GM19395 (cell line): ENCODE results near the gene PPP1R16B.
A peak's percentile ranks its signal among the peaks of the same experiment; 100 is the strongest.
"Not testable (repeated sequence)": the region's sequence is repeated elsewhere in the genome, so short reads cannot be mapped to it uniquely, and the experiment has no call there.

Experiments used
- ATAC-seq: cut with Tn5 transposase; IDR thresholded peaks from one replicate; pipeline ENCODE4 v1.9.1; 2021; ENCODE audit warnings: mild to moderate bottlenecking, moderate library complexity; ENCODE audit not compliant: unreplicated experiment

The PPP1R16B gene

DNA sequence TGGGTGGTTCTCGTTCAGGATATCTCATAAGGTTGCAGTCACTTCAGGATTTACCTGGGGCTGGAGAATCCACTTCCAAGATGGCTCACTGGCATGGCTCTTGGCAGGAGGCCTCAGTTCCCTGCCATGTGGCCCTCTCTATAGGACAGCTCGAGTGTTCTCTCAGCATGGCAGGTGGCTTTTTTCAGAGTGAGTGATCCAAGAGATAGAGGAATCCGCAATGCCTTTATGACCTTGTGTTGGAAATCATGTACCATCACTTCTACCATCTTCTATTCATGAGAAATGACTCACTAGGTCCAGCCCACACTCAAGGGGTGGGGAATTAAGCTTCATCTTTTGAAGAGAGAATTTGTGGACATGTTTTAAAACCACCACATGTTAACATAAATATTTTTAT lies 37.8 kb downstream of the PPP1R16B start:
- peak; percentile 17 for ATAC-seq

DNA sequence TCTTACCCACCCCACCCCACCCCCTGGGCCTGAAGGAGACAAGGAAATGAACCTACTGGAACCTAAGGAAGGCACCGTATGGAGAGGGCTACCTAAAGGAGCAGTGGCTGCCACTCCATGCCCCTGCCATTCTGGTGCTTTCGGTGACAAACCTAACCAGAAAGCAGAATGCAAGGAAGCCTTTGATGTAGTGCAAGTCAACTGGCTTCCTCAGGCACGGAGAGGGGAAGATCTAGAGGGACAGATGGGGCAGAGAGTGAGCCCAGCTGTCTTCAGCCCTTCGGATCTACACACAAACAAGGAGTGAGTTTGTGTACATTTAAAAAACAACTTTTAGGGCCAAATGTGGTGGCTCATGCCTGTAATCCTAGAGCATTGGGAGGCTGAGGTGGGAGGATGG lies 39.5 kb downstream of the PPP1R16B start:
- no peak for ATAC-seq

DNA sequence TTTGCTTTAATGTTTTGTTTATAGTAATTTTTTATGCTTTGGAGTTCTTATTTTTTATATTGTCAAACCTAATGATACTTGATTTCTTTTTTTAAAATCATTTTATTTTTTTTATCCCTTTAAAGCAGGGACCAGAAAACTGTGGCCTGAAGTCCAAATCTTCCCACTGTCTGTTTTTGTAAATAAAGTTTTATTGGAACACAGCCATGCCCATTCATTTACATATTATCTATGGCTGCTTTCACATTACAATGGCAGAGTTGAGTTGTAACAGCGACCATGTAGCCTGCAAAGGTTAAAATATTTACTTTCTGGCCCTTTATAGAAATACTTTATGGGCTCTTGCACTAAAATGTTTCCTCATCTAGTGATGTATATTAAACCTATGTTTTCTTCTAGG lies 42.3 kb downstream of the PPP1R16B start:
- ATAC-seq: no peak

DNA sequence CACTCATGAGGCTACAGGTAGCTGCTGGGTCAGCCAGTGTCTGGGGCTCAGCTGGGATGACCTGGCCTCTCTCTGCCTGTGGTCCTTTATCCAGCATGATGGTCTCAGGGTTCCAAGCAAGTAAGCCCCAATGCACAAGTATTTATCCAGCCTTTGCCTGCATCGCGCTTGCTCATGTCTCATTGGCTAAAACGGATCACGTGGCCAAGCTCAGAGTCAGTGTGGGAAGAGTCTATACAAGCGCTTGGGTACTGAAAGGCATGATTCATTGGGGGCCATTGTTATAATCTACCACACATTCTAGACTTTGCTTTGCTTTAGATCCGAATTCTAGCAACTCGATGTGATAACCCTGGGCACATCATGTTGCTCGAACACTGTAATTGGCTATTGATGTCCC lies 48.3 kb downstream of the PPP1R16B start:
- ATAC-seq: no peak

DNA sequence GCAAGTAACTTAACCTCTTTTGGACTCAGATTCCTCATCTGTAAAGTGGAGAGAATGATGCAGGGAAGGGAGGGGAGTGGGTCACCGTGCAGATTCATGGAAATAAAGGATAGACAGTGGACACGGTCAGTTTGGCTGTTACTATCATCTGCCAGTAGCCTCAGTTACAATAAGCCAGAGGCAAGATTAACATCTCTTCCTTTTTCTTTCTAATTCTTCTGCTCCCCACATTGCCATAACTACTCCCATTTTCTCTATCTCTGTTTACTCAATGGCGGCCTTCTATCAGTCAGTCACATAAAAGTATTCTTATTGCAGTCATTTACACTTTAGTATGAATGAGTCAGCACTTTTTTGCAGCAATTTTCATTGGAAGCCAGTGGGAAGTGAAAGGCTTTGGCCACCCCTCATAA lies 49.2 kb downstream of the PPP1R16B start:
- ATAC-seq: no peak

DNA sequence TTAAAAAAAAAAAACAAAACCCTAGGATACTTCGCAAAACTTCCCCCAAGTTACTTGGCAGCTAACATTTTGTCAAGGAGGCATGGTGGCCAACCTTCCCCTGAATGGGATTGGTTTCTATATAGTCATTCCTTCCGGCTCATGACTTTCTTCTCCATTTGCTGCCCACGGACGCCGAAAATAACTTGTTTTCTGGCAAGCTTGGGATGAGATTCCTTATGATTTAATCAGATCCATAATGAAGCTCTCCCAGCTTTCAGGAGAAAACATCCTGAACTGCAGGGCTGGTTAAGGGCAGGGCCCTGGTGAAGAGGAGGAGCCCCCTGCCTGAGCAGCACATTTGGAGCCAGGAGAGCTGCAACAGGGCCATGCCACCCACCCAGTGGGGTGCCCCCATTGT lies 49.9 kb downstream of the PPP1R16B start:
- no peak for ATAC-seq

DNA sequence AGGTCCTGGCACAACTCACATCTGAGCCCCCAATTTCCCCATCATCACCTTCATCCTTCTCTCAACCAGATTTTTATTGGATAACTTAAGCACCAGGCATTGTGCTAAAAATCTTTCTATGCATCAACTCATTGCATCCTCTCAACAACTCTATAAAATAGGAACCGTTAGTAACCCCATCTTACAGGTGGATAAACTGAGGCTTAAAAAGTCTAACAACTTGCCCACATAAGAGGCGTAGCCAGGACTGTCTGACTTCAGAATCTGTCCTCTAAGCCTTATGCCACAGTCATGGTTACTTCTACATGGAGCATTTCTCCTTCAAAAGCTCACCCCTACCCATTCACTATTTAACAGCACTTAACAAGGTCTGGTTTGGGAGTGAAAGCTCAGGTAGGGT lies 51.1 kb downstream of the PPP1R16B start:
- no peak for ATAC-seq

DNA sequence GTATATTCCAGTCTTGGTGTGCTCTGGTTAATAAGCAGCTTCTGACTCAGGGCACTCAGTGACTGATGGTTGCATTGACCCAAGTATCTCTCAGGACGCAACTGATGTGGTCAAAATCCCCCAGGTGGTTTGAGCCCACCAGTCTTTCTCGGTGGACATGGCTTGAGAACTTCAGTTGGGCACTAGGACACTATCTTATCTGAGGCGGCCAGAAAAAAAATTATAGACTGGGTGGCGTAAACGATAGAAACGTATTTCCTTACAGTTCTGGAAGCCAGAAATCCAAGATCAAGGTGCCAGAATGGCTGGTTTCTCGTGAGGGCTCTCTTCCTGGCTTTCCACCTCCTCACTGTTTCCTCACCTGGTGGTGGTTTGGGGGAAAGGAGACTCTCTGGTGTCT lies 52.2 kb downstream of the PPP1R16B start:
- ATAC-seq: no peak

DNA sequence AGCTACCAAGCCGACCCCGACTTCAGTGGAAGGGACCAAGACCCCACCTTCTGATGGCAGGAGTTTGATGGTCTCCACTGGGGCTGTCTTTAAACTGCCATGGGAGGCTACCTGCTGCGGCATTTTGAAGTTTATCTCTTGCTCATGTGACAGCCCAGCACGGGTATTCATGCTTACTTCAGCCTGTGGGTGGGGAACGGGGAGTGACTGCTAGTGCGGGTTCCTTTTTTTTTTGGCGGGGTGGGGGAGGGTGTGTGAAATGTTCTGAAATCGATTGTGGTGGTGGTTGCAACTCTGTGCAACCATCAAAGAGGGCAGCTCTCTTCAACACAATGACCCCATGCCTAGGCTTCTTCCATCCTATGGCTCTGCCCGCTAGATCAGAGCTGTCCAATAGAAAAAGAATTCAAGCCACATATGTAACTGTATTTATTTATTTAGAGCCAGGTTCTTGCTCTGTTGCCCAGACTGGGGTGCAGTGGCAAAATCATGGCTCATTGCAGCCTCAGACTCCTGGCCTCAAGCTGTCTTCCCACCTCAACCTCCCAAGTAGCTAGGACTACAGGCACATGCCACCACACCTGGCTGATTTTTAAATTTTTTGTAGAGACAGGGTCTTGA lies 53.7 kb downstream of the PPP1R16B start:
- peak; percentile 36 for ATAC-seq

DNA sequence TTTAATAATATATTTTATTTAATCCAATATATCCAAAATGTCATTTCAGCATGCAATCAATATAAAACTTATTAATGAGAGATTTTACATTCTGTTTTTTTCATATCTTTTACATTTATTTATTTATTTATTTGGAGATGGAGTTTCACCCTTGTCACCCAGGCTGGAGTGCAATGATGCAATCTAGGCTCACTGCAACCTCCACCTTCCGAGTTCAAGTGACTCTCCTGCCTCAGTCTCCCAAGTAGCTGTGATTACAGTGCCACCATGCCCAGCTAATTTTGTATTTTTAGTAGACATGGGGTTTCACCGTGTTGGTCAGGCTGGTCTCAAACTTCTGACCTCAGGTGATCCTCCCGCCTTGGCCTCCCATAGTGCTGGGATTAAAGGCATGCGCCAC lies 54.4 kb downstream of the PPP1R16B start:
- ATAC-seq: not testable (repeated sequence)

DNA sequence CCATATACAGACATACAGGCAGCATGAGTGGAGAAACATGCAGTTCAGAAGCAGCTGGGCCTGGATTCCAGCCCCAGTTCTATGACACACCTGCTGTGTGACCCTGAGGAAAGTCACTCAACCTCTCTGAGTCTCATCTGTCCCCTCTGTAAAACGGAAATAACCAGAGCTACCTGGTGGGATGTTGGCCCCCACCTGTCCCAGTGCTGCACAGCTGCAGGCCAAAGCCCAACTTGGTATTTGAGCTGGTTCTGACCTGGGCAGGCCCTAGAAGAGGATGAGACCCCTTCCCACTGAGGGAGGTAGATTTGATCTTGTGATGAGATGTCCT lies 55.5 kb downstream of the PPP1R16B start:
- no peak for ATAC-seq

DNA sequence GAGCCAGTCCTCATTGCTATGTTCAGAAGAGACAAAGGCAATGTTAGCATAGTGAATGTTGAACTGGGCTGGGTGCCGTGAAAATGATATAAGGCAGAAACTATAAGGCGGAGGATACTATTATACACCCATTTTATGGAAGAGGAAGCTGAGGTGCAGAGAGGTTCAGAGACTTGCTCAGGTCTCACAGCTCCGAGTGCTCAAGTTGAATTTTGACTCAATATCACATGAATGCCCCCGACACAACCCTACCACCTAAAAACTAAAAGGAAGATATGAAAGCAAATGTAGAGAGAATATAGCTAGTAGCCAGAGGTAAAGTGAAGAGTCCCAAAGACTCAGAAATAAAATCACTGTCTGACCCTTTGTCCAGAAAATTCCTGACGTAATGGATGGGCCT lies 56.7 kb downstream of the PPP1R16B start:
- ATAC-seq: no peak

DNA sequence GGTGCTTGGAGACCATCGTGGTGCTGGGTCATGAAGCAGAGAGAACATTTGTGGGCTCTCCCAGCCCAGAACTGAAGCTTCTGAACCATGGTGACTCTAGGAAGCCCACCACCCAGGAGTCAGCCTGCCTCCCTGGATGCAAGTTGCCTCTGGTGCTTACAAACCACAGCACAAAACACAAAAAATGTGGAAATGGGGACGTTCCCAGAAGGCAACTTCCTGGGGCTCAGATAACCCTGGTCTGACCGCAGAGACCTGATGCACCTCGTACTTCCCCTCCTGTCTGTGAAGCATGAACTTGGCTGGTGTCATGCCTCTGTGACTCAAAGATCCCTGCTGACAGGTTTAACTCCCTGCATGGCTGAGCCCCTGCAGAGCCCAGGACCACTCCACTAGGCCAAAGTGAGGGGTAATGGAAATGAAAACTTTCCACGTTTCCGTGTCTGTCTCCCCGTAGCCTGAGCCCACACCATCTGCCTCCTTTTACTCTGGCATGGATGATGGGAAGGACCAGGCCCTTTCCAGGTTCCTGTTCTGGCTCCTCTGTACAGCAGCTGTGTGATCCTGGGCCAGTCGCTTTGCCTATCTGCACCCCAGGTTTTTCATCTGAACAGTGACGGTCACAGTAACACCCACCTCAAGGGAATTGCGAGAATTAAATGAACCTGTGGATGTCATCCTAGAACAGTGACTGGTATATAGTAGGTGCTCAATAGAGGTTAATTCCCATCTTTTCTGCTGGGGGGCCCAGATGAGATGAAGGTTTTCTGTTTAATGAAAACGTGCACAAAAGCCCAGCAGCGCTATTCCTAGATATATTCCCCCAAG lies 57.7 kb downstream of the PPP1R16B start:
- peak; percentile 73 for ATAC-seq

DNA sequence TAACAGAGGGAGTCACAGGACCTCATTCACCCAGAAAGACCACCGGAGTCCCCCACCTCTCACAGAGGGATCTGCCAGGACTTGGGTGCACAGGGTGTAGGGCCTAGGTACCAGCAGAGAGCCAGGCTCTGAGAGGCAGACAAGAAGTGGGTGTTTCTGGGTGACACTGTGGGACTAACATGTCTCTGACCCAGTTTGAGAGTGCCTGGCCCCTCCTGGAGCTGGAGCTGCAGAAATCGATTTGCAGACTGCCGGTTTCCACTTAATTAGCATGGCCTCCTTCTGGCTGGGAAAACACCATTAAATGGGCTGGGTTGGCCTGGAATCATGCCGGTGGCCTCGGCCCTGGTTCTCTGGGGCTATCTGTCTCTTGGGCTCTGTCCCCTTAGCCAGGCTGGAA lies 59.2 kb downstream of the PPP1R16B start:
- ATAC-seq: no peak

DNA sequence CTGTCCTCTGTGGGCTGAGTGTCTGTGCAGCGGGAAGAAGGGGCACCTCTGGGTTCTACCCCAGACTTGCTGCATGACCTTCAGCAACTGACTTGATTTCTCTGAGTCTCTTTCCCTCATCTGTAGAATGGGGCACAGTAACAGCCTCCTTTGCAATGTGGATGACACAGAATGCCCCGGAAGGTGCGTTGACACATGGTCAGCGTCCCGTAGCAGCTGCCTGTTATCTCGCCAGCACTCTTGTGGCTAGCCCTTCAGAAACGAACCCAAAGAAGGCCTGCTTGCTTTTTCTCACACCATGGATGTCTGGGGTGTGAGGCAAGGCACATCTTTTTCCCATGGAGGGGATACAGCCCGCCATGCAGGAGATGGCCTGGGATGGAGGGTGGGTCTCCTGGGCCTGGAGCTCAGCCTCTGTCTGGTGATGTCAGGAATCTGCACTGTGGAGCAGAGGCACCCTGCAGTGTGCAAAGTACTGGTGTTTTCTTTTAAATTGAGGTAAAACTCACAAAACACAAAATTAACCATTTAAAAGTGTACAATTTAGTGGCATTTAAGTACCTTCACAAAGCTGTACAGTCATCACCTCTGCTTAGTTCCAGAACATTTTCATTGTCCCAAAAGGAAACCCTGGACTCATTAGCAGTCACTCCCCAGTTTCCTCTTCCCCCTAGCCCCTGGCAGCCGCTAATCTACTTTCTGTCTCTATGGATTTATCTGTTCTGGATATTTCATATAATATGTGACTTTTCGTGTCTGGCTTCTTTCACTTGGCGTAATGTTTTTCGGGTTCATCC lies 61.0 kb downstream of the PPP1R16B start:
- no peak for ATAC-seq

DNA sequence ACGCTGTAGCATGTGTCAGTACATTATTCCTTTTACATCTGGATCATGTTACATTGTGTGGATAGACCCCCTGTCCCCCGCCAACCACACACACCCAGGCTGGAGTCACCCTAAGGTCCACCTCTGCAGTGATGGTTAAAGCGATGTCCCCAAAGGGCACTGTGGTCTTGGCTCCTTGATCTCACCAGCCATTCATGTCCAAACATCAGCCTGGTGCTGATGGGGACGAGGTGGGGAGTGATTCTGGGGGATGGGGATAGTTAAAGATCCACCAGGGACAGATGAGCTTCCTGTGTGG lies 61.5 kb downstream of the PPP1R16B start:
- no peak for ATAC-seq

DNA sequence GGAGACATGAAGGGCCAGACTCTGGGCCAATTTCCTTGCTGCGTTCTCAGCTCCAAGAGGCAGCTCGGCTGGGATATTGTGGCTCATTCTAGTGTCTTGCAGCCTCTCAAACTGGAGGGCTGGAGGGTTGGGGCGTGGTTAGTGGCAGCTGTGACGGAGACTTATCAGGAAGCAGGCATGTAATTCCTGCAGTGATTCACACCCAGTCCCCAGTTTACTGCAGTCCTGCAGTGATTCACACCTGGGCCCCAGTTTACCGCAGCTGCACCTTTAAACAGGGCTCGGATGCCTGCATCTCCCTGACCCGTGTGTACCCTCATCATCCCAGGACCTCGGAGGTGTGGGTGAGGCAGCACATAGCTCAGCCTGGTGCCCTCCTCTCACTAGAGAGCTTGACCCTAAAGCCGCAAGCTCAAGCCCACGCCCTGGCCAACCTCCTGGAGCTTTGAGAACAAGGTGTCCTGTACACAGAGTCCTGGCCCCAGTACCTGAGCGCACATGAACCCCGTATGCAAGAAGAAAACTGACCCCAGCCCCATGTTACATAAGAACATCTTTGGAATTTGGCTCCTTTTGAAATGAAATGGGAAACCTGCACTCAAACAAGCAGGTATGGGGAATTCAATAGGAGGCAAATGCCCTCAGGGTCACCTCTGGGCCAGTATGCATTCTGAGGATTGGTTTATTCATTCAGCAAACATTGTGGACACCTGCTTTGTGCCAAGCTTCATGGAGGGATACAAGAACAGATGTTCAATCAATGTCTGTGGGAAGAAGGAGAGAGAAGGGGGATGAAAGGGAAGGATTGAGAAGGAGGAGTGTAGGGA lies 65.4 kb downstream of the PPP1R16B start:
- no peak for ATAC-seq

DNA sequence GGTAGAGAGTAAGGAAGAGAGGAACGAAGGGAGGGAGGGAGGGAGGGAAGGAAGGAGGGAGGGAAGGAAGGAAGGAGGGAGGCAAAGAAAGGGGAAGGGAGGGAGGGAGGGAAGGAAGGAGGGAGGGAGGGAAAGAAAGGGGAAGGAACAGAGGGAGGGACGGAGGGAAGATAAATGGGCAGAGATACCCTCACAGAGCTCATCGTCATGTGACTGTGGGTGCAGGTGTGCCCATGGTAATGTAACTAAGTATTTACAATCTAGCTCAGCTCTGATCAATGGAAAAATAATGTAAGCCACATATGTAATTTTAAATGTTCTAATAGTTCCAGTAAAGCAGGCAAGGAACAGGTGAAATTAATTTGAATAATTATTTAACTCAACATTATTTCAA lies 66.1 kb downstream of the PPP1R16B start:
- no peak for ATAC-seq

DNA sequence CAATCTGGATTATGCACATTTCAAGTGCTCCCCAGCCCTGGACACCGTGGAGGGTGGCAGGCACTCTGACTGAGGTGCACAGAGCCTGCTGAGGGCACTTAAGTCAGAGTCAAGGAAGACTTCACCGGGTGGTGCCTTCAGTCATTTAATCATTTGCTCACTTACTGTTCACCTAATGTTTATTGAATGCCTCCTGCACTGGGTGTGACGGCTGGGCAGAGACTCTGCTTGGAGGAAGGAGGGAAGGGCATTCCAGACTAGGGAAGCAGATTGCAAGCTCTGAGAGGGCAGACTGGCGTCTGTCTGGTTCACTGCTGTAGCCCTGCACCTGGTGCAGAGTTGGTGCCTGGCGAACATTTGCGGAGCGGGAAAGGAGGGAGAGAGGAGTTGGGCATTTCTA lies 66.5 kb downstream of the PPP1R16B start:
- no peak for ATAC-seq

DNA sequence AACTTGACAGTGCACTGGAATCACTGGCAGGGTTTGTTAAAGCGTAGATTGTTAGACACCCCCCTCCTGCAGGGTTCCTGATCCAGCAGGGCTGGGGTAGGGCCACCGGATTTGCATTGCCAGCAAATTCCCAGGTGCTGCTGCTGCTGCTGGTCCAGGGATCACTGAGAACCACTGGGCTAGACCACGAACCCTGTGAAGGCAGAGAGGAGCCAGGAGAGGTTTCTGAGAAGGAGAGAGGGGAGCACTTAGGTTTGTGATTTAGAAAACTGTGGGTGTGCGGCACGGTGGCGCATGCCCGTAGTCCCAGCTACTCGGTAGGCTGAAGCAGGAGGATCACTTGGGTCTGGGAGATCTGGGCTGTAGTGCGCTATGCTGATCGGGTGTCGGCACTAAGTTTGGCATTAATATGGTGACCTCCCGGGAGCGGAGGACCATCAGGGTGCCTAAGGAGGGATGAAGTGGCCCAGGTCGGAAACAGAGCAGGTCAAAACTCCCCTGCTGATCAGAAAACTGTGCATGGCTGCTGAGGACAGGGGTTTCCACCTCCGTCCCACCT lies 67.1 kb downstream of the PPP1R16B start:
- no peak for ATAC-seq

DNA sequence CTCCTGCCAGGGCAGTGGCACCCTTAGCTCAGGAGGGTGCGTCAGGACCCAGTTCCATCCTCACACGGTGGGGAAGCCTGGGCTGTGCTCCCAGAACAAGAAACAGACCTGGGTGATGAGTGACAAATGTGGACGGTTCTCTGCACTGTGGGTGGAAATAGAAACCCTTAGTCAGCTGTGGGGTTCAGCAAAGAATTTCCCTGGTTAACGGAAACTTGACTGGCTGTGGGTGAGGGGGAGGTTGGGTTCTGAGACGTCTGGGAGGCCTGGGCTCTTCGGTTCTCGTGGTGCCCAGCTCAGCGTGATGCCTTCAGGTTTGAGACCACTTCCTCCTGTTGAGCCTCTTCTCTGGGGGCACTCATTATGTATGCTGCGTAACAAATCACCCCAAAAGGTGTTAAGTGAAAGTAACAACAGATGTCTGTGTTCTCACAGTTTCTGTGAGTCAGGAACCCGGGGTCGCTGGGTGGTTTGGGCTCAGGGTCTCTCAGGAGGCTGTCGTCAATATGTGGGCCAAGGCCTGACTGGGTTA lies 67.6 kb downstream of the PPP1R16B start:
- peak; percentile 58 for ATAC-seq
